ENCODE results near the gene MUC5AC.

MUC5AC gene

GRCh38 chr11:1202154-1202775 is 44.5 kb downstream of the MUC5AC start:
- Histone ChIP-seq H3K4me3 (ENCODE audit: low read depth, low read length) (no peak overlapping the region), H3K4me1 (ENCODE audit: control insufficient read depth, insufficient read depth, low read length, unreplicated experiment) (no peaks in the 10 kb centered on the region), H3K27ac (ENCODE audit: low read depth, low read length) (no peak overlapping the region), H3K27me3 (ENCODE audit: insufficient read depth, low read length) (no peaks in the 10 kb centered on the region), H3K36me3 (ENCODE audit: insufficient read depth, low read length) (no peaks in the 10 kb centered on the region), H3K79me2 (ENCODE audit: control insufficient read depth, insufficient read depth, low read length, unreplicated experiment) (no peaks in the 10 kb centered on the region), H2AFZ (ENCODE audit: low read length, unreplicated experiment) (no peak overlapping the region)

- Histone ChIP-seq H3K79me2 (ENCODE audit: control insufficient read depth, insufficient read depth, low read length, unreplicated experiment) (no peaks in the 10 kb centered on the region), H3K27ac (ENCODE audit: low read depth, low read length) (no peak overlapping the region), H2AFZ (ENCODE audit: low read length, unreplicated experiment) (no peak overlapping the region), H3K36me3 (ENCODE audit: insufficient read depth, low read length) (no peaks in the 10 kb centered on the region), H3K27me3 (ENCODE audit: insufficient read depth, low read length) (no peaks in the 10 kb centered on the region), H3K4me1 (ENCODE audit: control insufficient read depth, insufficient read depth, low read length, unreplicated experiment) (no peaks in the 10 kb centered on the region), H3K4me3 (ENCODE audit: low read depth, low read length) (no peak overlapping the region)
These were observed 45.2 kb downstream of the MUC5AC start for GRCh38 chr11:1202776-1203504.

GRCh38 chr11:1203505-1204271 is 45.9 kb downstream of the MUC5AC start:
- H3K27me3 ChIP-seq (ENCODE audit: insufficient read depth, low read length), result no peaks in the 10 kb centered on the region
- H3K4me1 ChIP-seq (ENCODE audit: control insufficient read depth, insufficient read depth, low read length, unreplicated experiment), result no peaks in the 10 kb centered on the region
- H2AFZ ChIP-seq (ENCODE audit: low read length, unreplicated experiment), result no peak overlapping the region
- H3K79me2 ChIP-seq (ENCODE audit: control insufficient read depth, insufficient read depth, low read length, unreplicated experiment), result no peaks in the 10 kb centered on the region
- no peaks in the 10 kb centered on the region for H3K36me3 ChIP-seq (ENCODE audit: insufficient read depth, low read length)
- no peak overlapping the region for H3K4me3 ChIP-seq (ENCODE audit: low read depth, low read length)
- H3K27ac ChIP-seq (ENCODE audit: low read depth, low read length), result no peak overlapping the region

GRCh38 chr11:1204381-1205101 is 46.8 kb downstream of the MUC5AC start:
- H3K27ac ChIP-seq (ENCODE audit: low read depth, low read length), result no peak overlapping the region
- H3K4me3 ChIP-seq (ENCODE audit: low read depth, low read length), result no peak overlapping the region
- H3K36me3 ChIP-seq (ENCODE audit: insufficient read depth, low read length), result no peaks in the 10 kb centered on the region
- no peaks in the 10 kb centered on the region for H3K79me2 ChIP-seq (ENCODE audit: control insufficient read depth, insufficient read depth, low read length, unreplicated experiment)
- no peaks in the 10 kb centered on the region for H3K27me3 ChIP-seq (ENCODE audit: insufficient read depth, low read length)
- H2AFZ ChIP-seq (ENCODE audit: low read length, unreplicated experiment), result no peak overlapping the region
- no peaks in the 10 kb centered on the region for H3K4me1 ChIP-seq (ENCODE audit: control insufficient read depth, insufficient read depth, low read length, unreplicated experiment)

GRCh38 chr11:1205121-1205986 is 47.6 kb downstream of the MUC5AC start:
- Histone ChIP-seq H3K79me2 (ENCODE audit: control insufficient read depth, insufficient read depth, low read length, unreplicated experiment) (no peaks in the 10 kb centered on the region), H3K4me1 (ENCODE audit: control insufficient read depth, insufficient read depth, low read length, unreplicated experiment) (no peaks in the 10 kb centered on the region), H2AFZ (ENCODE audit: low read length, unreplicated experiment) (no peak overlapping the region), H3K4me3 (ENCODE audit: low read depth, low read length) (no peak overlapping the region), H3K27ac (ENCODE audit: low read depth, low read length) (no peak overlapping the region), H3K36me3 (ENCODE audit: insufficient read depth, low read length) (no peaks in the 10 kb centered on the region), H3K27me3 (ENCODE audit: insufficient read depth, low read length) (peaks cover 2% of the 10 kb centered on the region)

- H3K27ac ChIP-seq (ENCODE audit: low read depth, low read length), result no peak overlapping the region
- no peak overlapping the region for H3K4me3 ChIP-seq (ENCODE audit: low read depth, low read length)
- no peaks in the 10 kb centered on the region for H3K79me2 ChIP-seq (ENCODE audit: control insufficient read depth, insufficient read depth, low read length, unreplicated experiment)
- peaks cover 8% of the 10 kb centered on the region for H3K27me3 ChIP-seq (ENCODE audit: insufficient read depth, low read length)
- no peak overlapping the region for H2AFZ ChIP-seq (ENCODE audit: low read length, unreplicated experiment)
- H3K4me1 ChIP-seq (ENCODE audit: control insufficient read depth, insufficient read depth, low read length, unreplicated experiment), result no peaks in the 10 kb centered on the region
- H3K36me3 ChIP-seq (ENCODE audit: insufficient read depth, low read length), result no peaks in the 10 kb centered on the region
These were observed 48.2 kb downstream of the MUC5AC start for GRCh38 chr11:1205987-1206331.

GRCh38 chr11:1206391-1207271 is 48.9 kb downstream of the MUC5AC start:
- no peaks in the 10 kb centered on the region for H3K79me2 ChIP-seq (ENCODE audit: control insufficient read depth, insufficient read depth, low read length, unreplicated experiment)
- H2AFZ ChIP-seq (ENCODE audit: low read length, unreplicated experiment), result no peak overlapping the region
- H3K27me3 ChIP-seq (ENCODE audit: insufficient read depth, low read length), result peaks cover 14% of the 10 kb centered on the region
- no peaks in the 10 kb centered on the region for H3K4me1 ChIP-seq (ENCODE audit: control insufficient read depth, insufficient read depth, low read length, unreplicated experiment)
- no peak overlapping the region for H3K27ac ChIP-seq (ENCODE audit: low read depth, low read length)
- no peaks in the 10 kb centered on the region for H3K36me3 ChIP-seq (ENCODE audit: insufficient read depth, low read length)
- H3K4me3 ChIP-seq (ENCODE audit: low read depth, low read length), result no peak overlapping the region

- no peaks in the 10 kb centered on the region for H3K79me2 ChIP-seq (ENCODE audit: control insufficient read depth, insufficient read depth, low read length, unreplicated experiment)
- peaks cover 24% of the 10 kb centered on the region for H3K27me3 ChIP-seq (ENCODE audit: insufficient read depth, low read length)
- no peaks in the 10 kb centered on the region for H3K4me1 ChIP-seq (ENCODE audit: control insufficient read depth, insufficient read depth, low read length, unreplicated experiment)
- H3K27ac ChIP-seq (ENCODE audit: low read depth, low read length), result no peak overlapping the region
- no peak overlapping the region for H2AFZ ChIP-seq (ENCODE audit: low read length, unreplicated experiment)
- no peak overlapping the region for H3K4me3 ChIP-seq (ENCODE audit: low read depth, low read length)
- H3K36me3 ChIP-seq (ENCODE audit: insufficient read depth, low read length), result no peaks in the 10 kb centered on the region
These were observed 49.8 kb downstream of the MUC5AC start for GRCh38 chr11:1207401-1208143.

GRCh38 chr11:1208144-1208393 is 50.3 kb downstream of the MUC5AC start:
- peaks cover 26% of the 10 kb centered on the region for H3K27me3 ChIP-seq (ENCODE audit: insufficient read depth, low read length)

More at GRCh38 chr11:1208144-1208393, 50.3 kb downstream of the MUC5AC start:
- Histone ChIP-seq H3K27ac (ENCODE audit: low read depth, low read length) (no peak overlapping the region), H3K36me3 (ENCODE audit: insufficient read depth, low read length) (no peaks in the 10 kb centered on the region), H3K79me2 (ENCODE audit: control insufficient read depth, insufficient read depth, low read length, unreplicated experiment) (no peaks in the 10 kb centered on the region), H2AFZ (ENCODE audit: low read length, unreplicated experiment) (no peak overlapping the region), H3K4me3 (ENCODE audit: low read depth, low read length) (no peak overlapping the region), H3K4me1 (ENCODE audit: control insufficient read depth, insufficient read depth, low read length, unreplicated experiment) (no peaks in the 10 kb centered on the region)
